ENCODE measurements around the gene TMSB4Y. TPM values are rescaled to one million over a fixed set of nuclear protein-coding genes. Genes with fewer than 3 reads are reported as not detected.

The TMSB4Y gene
- total and polyA plus RNA-seq, 2 of the 4 experiments (the other 2 are of a cell fraction), result not detected

DNA sequence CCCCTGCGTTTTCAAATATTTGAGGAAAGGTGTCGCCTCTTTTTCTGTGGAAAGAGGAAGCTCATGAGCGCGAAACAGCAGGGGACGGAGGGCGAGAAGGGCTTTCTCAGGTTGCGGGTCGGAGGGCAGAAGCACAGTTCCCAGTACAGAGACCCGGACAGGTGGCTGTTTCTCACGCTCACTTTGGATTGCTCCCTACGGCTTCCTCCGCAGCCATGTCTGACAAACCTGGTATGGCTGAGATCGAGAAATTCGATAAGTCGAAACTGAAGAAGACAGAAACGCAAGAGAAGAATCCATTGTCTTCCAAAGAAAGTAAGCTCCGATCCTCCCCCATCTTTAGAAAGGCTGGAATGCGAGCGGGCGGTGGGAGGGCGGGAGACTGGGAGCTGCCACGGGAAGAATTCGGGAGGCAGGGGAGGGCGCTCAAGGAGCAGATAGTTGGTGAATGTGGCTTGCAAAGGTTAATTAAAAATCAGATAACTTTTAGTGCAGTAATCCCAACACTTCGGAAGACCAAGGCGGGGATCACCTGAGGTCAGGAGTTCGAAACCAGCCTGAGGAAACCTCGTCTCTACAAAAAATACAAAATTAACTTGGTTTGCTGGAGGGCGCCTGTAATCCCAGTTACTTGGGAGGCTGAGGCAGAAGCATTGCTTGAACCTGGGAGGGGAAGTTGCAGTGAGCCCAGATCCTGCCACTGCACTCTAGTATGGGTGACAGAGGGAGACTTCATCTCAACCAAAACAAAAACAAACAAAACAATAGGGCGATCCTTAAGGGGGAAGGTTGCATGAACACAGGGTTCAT is 627 bp downstream of the TMSB4Y start:
- ATAC-seq (ENCODE audit: low read depth) (no peak), DNase-seq (no peak)
- in situ Hi-C loops (cut with MboI; ENCODE audit: low sequenced_read_pairs), result no loop called here
- Histone ChIP-seq H3K9me1 (ENCODE audit: insufficient read depth, low read length) (no peaks in the 10 kb centered on the region), H4K20me1 (ENCODE audit: insufficient read depth, low read length) (no peaks in the 10 kb centered on the region), H2AFZ (replicated peaks; ENCODE audit: low read length, poor library complexity) (no peak overlapping the region), H3K23ac (ENCODE audit: low read depth, low read length) (no peak overlapping the region), H3K18ac (ENCODE audit: low read depth, low read length) (no peak overlapping the region), H3K4me2 (ENCODE audit: low read depth, low read length) (no peak overlapping the region), H3K4me1 (ENCODE audit: control insufficient read depth, insufficient read depth, low read length) (no peaks in the 10 kb centered on the region), H2AK5ac (ENCODE audit: low read depth, low read length) (no peak overlapping the region), H3K27ac (ENCODE audit: insufficient read depth, low read length) (no peak overlapping the region), H2BK20ac (ENCODE audit: low read depth, low read length) (no peak overlapping the region), H3K9me3 (ENCODE audit: control insufficient read depth, insufficient read depth, low read length) (no peaks in the 10 kb centered on the region), H3K27me3 (ENCODE audit: control insufficient read depth, insufficient read depth, low read length) (no peaks in the 10 kb centered on the region), H3K56ac (ENCODE audit: extremely low read depth, insufficient read depth, low read length) (no peak overlapping the region), H4K91ac (ENCODE audit: insufficient read depth, low read depth, low read length) (no peak overlapping the region), H2AK9ac (replicated peaks; ENCODE audit: low read depth, low read length, poor library complexity) (no peak overlapping the region), H3K36me3 (ENCODE audit: control insufficient read depth, insufficient read depth, low read length) (no peaks in the 10 kb centered on the region), H3K79me1 (ENCODE audit: low read depth in 1 of 2, low read length in 2 of 2) (no peaks in the 10 kb centered on the region), H3K14ac (replicated peaks; ENCODE audit: low read depth, low read length) (no peak overlapping the region), H3K9ac (ENCODE audit: low read depth, low read length) (no peak overlapping the region), H2BK15ac (ENCODE audit: low read depth, low read length) (no peak overlapping the region), H2BK5ac (ENCODE audit: low read depth, low read length, poor library complexity, severe bottlenecking) (no peak overlapping the region), H4K5ac (ENCODE audit: low read depth, low read length) (no peak overlapping the region), H2BK120ac (ENCODE audit: low read depth, low read length) (no peak overlapping the region), H3K4me3 (ENCODE audit: insufficient read depth, low read depth, low read length) (no peak overlapping the region), H4K8ac (ENCODE audit: low read depth in 2 of 2, low read length in 2 of 2) (no peak overlapping the region), H3K4ac (ENCODE audit: low read depth, low read length) (no peak overlapping the region)
- TF ChIP-seq BHLHE40 (IDR thresholded peaks at IDR 0.05; ENCODE audit: low read depth, low read length) (no peak), FOS (IDR thresholded peaks at IDR 0.05; ENCODE audit: low read depth, low read length) (no peak), MAFK (IDR thresholded peaks at IDR 0.05; ENCODE audit: low read depth, low read length) (no peak)
- dilution Hi-C loops (cut with HindIII; ENCODE audit: low sequenced_read_pairs, unreplicated experiment), result no loop called here
- CTCF ChIA-PET, result no interaction called here
- intact Hi-C loops (cut with micrococcal nuclease), result no loop called here
- POLR2A ChIA-PET (ENCODE audit: unreplicated experiment), result no interaction called here
- BruUV-seq (replicated peaks), result no TSS peak
- WGBS, 2 experiments (ENCODE audit: extremely low coverage in 2 of 2, insufficient read length in 1 of 2), result no CpG with 5 or more reads among the region's 30 CpGs
